Liver (tissue), 9 donors: ENCODE measurements around the gene DNAJC4. TPM values are rescaled to one million over a fixed set of nuclear protein-coding genes. Genes with fewer than 3 reads are reported as not detected.

Source experiments
- DNase-seq: peaks from one replicate; pipeline ENCODE4 v3.0.0-alpha.2; 2017; ENCODE audit warnings: low spot score
- H3K27ac ChIP-seq, 2 donors: one replicate each; pipeline ENCODE4 v1.7.0; 2013; ENCODE audit warnings: inconsistent platforms in 2 of 2, low read length in 2 of 2, control low read depth in 1 of 2, low read depth in 1 of 2, mild to moderate bottlenecking in 1 of 2
- H3K27me3 ChIP-seq, 4 donors: one replicate each; pipeline versions ENCODE4 v1.6.1 to v1.7.0; 2013; ENCODE audit warnings: low read length in 3 of 4, inconsistent platforms in 1 of 4, mild to moderate bottlenecking in 1 of 4, moderate library complexity in 1 of 4; ENCODE audit not compliant: control insufficient read depth in 4 of 4, insufficient read depth in 4 of 4
- H3K36me3 ChIP-seq, 4 donors: one replicate each; pipeline versions ENCODE4 v1.6.1 to v1.7.0; 2013; ENCODE audit warnings: low read length in 3 of 4, mild to moderate bottlenecking in 3 of 4, low read depth in 1 of 4, moderate library complexity in 1 of 4; ENCODE audit not compliant: control insufficient read depth in 4 of 4, insufficient read depth in 3 of 4
- H3K4me1 ChIP-seq, 4 donors: one replicate each; pipeline versions ENCODE4 v1.6.1 to v1.7.0; 2013; ENCODE audit warnings: low read length in 3 of 4, mild to moderate bottlenecking in 3 of 4, moderate library complexity in 1 of 4; ENCODE audit not compliant: control insufficient read depth in 4 of 4, insufficient read depth in 4 of 4
- H3K4me3 ChIP-seq, 3 donors: one replicate each; pipeline versions ENCODE4 v1.6.1 to v1.7.0; 2013; ENCODE audit warnings: low read length in 3 of 3, control low read depth in 1 of 3, low read depth in 1 of 3, mild to moderate bottlenecking in 1 of 3
- H3K9ac ChIP-seq, 2 donors: one replicate each; pipeline ENCODE4 v1.7.0; 2013; ENCODE audit warnings: low read length in 2 of 2, mild to moderate bottlenecking in 2 of 2, moderate library complexity in 2 of 2, control low read depth in 1 of 2, low read depth in 1 of 2
- H3K9me3 ChIP-seq, 4 donors: one replicate each; pipeline versions ENCODE4 v1.6.1 to v1.7.0; 2013; ENCODE audit warnings: low read length in 3 of 4; ENCODE audit not compliant: control insufficient read depth in 4 of 4
- CTCF ChIP-seq: fragments of 150-350 bp; IDR thresholded peaks from 2 replicates; pipeline ENCODE4 v1.5.1; 2017; ENCODE audit warnings: improper control_type of control experiment, low read depth, low read length; ENCODE audit not compliant: missing input control
- EGR1 ChIP-seq, 2 donors: IDR thresholded peaks; 2 replicates each; pipeline ENCODE4 v1.6.1; 2016 to 2018; ENCODE audit warnings: antibody characterized with exemption in 2 of 2, low read depth in 2 of 2
- FOXA1 ChIP-seq: IDR thresholded peaks from 2 replicates; pipeline ENCODE4 v1.6.1; 2016; ENCODE audit warnings: antibody characterized with exemption
- FOXA2 ChIP-seq: IDR thresholded peaks from 2 replicates; pipeline ENCODE4 v1.6.1; 2016; ENCODE audit warnings: antibody characterized with exemption
- GABPA ChIP-seq, 2 donors: IDR thresholded peaks in 1 of 2; conservative IDR thresholded peaks in 1 of 2; 2 replicates each; pipeline ENCODE4 v1.6.1; 2016; ENCODE audit warnings: antibody characterized with exemption in 2 of 2, mild to moderate bottlenecking in 1 of 2, moderate library complexity in 1 of 2
- HNF4G ChIP-seq: IDR thresholded peaks from 2 replicates; pipeline ENCODE4 v1.6.1; 2016; ENCODE audit warnings: antibody characterized with exemption
- JUND ChIP-seq, 2 donors: IDR thresholded peaks; 2 replicates each; pipeline ENCODE4 v1.6.1; 2016; ENCODE audit warnings: antibody characterized with exemption in 2 of 2
- MAX ChIP-seq: IDR thresholded peaks from 2 replicates; pipeline ENCODE4 v1.6.1; 2016; ENCODE audit warnings: antibody characterized with exemption
- NR2F2 ChIP-seq: IDR thresholded peaks from 2 replicates; pipeline ENCODE4 v1.6.1; 2016; ENCODE audit warnings: antibody characterized with exemption
- RAD21 ChIP-seq, 2 donors: IDR thresholded peaks; 2 replicates each; pipeline ENCODE4 v1.6.1; 2016; ENCODE audit warnings: antibody characterized with exemption in 2 of 2, mild to moderate bottlenecking in 2 of 2
- RXRA ChIP-seq, 2 donors: IDR thresholded peaks; 2 replicates each; pipeline ENCODE4 v1.6.1; 2017 to 2018; ENCODE audit warnings: antibody characterized with exemption in 2 of 2, mild to moderate bottlenecking in 1 of 2
- TAF1 ChIP-seq: conservative IDR thresholded peaks from 2 replicates; pipeline ENCODE4 v1.6.1; 2016; ENCODE audit warnings: antibody characterized with exemption, mild to moderate bottlenecking
- YY1 ChIP-seq: IDR thresholded peaks from 2 replicates; pipeline ENCODE4 v1.6.1; 2016; ENCODE audit warnings: antibody characterized with exemption, mild to moderate bottlenecking
- WGBS: extraction: QIAGEN DNeasy Blood & Tissue Kit; methylation state at CpG from one replicate; pipeline ENCODE4 v1.1.7; 2013; 5-methylcytosine and 5-hydroxymethylcytosine counted together
- polyA plus RNA-seq, 2 donors: library from polyadenylated mRNA; stranded (reverse) in 1 of 2; unstranded in 1 of 2; fragments of 200-250 nt in 1 of 2; fragments of >200 nt in 1 of 2; fragmentation: Nextera tagmentation in 1 of 2; extraction: Ambion mirVana in 1 of 2; gene quantifications; one replicate each; pipeline versions ENCODE4 v1.2.1 to v1.2.3, GENCODE V29; 2013 to 2015
- total RNA-seq, 2 donors: library from RNA; depleted of rRNA; stranded (reverse); fragments of >200 nt; gene quantifications; one replicate each; pipeline ENCODE4 v1.2.3, GENCODE V29; 2014
- TF ChIP-seq, protein P1 (sequence below): IDR thresholded peaks from 2 replicates; pipeline ENCODE4 v1.6.1; 2016; ENCODE audit warnings: antibody characterized with exemption
- TF ChIP-seq, protein P2 (sequence below): IDR thresholded peaks from 2 replicates; pipeline ENCODE4 v1.6.1; 2016; ENCODE audit warnings: antibody characterized with exemption
- TF ChIP-seq, protein P3 (sequence below): IDR thresholded peaks from 2 replicates; pipeline ENCODE4 v1.6.1; 2016; ENCODE audit warnings: antibody characterized with exemption, mild to moderate bottlenecking
- donor health status: healthy.
- donor health status: healthy.
- donor health status: healthy.
- donor health status: healthy.
- donor health status: healthy.

DNAJC4 gene
- total and polyA plus RNA-seq, 4 donors, result 8.5 to 25.9 (median 23.5) TPM

- TF ChIP-seq FOXA1, result no peak
- TF ChIP-seq CTCF, result peak; percentile 6
- TF ChIP-seq, protein P1, sequence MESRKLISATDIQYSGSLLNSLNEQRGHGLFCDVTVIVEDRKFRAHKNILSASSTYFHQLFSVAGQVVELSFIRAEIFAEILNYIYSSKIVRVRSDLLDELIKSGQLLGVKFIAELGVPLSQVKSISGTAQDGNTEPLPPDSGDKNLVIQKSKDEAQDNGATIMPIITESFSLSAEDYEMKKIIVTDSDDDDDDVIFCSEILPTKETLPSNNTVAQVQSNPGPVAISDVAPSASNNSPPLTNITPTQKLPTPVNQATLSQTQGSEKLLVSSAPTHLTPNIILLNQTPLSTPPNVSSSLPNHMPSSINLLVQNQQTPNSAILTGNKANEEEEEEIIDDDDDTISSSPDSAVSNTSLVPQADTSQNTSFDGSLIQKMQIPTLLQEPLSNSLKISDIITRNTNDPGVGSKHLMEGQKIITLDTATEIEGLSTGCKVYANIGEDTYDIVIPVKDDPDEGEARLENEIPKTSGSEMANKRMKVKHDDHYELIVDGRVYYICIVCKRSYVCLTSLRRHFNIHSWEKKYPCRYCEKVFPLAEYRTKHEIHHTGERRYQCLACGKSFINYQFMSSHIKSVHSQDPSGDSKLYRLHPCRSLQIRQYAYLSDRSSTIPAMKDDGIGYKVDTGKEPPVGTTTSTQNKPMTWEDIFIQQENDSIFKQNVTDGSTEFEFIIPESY, result peak; percentile 54
- TF ChIP-seq EGR1 (IDR thresholded peaks at IDR 0.05; ENCODE audit: low read depth in 2 of 2), result peak; percentile 94 to 98
- peak; percentile 56 to 72 for TF ChIP-seq GABPA (IDR thresholded peaks at IDR 0.05 in 1 of 2, conservative IDR thresholded peaks at IDR 0.05 in 1 of 2)
- TF ChIP-seq NR2F2, result peak; percentile 29
- TF ChIP-seq HNF4G, result no peak
These were observed 44.5 kb upstream of the DNAJC4 start, which contains the start of gene STIP1 (continued) for GRCh38 chr11:64185693-64186491.

GRCh38 chr11:64186492-64187165 lies 43.7 kb upstream of the DNAJC4 start:
- Histone ChIP-seq H3K9ac (peak overlapping the region in 1 of 2 donors; percentile 50), H3K27ac (peak overlapping the region in 1 of 2 donors; percentile 88), H3K36me3 (no peaks in the 10 kb centered on the region), H3K4me1 (peaks cover 2 to 25% (median 17%) of the 10 kb centered on the region in 4 donors), H3K4me3 (no peak overlapping the region), H3K27me3 (no peaks in the 10 kb centered on the region), H3K9me3 (no peaks in the 10 kb centered on the region)
- TF ChIP-seq FOXA2, result no peak
- TF ChIP-seq RXRA (IDR thresholded peaks at IDR 0.05), result no peak
- TF ChIP-seq TAF1, result no peak
- TF ChIP-seq, protein P1, result no peak
- TF ChIP-seq CTCF, result no peak
- TF ChIP-seq, protein P2, sequence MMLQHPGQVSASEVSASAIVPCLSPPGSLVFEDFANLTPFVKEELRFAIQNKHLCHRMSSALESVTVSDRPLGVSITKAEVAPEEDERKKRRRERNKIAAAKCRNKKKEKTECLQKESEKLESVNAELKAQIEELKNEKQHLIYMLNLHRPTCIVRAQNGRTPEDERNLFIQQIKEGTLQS, result no peak
- no peak for TF ChIP-seq MAX
- TF ChIP-seq YY1, result no peak
- TF ChIP-seq HNF4G, result no peak
- TF ChIP-seq, protein P3, sequence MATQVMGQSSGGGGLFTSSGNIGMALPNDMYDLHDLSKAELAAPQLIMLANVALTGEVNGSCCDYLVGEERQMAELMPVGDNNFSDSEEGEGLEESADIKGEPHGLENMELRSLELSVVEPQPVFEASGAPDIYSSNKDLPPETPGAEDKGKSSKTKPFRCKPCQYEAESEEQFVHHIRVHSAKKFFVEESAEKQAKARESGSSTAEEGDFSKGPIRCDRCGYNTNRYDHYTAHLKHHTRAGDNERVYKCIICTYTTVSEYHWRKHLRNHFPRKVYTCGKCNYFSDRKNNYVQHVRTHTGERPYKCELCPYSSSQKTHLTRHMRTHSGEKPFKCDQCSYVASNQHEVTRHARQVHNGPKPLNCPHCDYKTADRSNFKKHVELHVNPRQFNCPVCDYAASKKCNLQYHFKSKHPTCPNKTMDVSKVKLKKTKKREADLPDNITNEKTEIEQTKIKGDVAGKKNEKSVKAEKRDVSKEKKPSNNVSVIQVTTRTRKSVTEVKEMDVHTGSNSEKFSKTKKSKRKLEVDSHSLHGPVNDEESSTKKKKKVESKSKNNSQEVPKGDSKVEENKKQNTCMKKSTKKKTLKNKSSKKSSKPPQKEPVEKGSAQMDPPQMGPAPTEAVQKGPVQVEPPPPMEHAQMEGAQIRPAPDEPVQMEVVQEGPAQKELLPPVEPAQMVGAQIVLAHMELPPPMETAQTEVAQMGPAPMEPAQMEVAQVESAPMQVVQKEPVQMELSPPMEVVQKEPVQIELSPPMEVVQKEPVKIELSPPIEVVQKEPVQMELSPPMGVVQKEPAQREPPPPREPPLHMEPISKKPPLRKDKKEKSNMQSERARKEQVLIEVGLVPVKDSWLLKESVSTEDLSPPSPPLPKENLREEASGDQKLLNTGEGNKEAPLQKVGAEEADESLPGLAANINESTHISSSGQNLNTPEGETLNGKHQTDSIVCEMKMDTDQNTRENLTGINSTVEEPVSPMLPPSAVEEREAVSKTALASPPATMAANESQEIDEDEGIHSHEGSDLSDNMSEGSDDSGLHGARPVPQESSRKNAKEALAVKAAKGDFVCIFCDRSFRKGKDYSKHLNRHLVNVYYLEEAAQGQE, result no peak
- no peak for TF ChIP-seq GABPA (IDR thresholded peaks at IDR 0.05 in 1 of 2, conservative IDR thresholded peaks at IDR 0.05 in 1 of 2)
- no peak for TF ChIP-seq FOXA1
- TF ChIP-seq NR2F2, result no peak
- no peak for TF ChIP-seq EGR1 (IDR thresholded peaks at IDR 0.05; ENCODE audit: low read depth in 2 of 2)
- TF ChIP-seq RAD21 (IDR thresholded peaks at IDR 0.05), result no peak
- TF ChIP-seq JUND (IDR thresholded peaks at IDR 0.05), result no peak
- peak; percentile 55 for DNase-seq
- 2% methylated on average over 48 of the region's 48 CpGs for WGBS
